A549 treated with AZD9567 at 1 μM for 4 hours (cell line): Measurements from ENCODE around the gene ZFTA. TPM values are rescaled to one million over a fixed set of nuclear protein-coding genes. Genes with fewer than 3 reads are reported as not detected.

ENCODE experiments used
- total RNA-seq: library from RNA; stranded (reverse); fragments of 200-300 nt; extraction: Qiagen RNA extraction; gene quantifications from 5 replicates; pipeline ENCODE4 v1.2.3, GENCODE V29; 2022; ENCODE audit not compliant: insufficient read depth

The ZFTA gene
- 5.4 to 7.7 TPM (median 6.5 TPM) in 5 replicates for total RNA-seq

GRCh38 chr11:63768237-63769041 is at the start of gene ZFTA:
ZFTA (minus strand) TSS chr11:63768775; CDS start chr11:63768622, 153 bp downstream.

GRCh38 chr11:63813035-63813562 is 44.5 kb upstream of the ZFTA start, which contains the start of gene SPINDOC:
SPINDOC (plus strand) TSS chr11:63813456; CDS start chr11:63813687, 231 bp downstream.

Other genes starting within 250 kb of the ZFTA start
- gene PLAAT4, start 232.0 kb downstream of the ZFTA start, total RNA-seq = 1.5 to 2.4 TPM (median 1.9 TPM) in 4 of 5 replicates, not detected in the other
- 0.28 to 0.35 TPM (median 0.33 TPM) in 4 of 5 replicates, not detected in the other for gene PLAAT2, start 205.4 kb downstream of the ZFTA start, total RNA-seq
- gene PLAAT3, start 154.3 kb downstream of the ZFTA start, total RNA-seq = 34.5 to 64.2 TPM (median 57.4 TPM) in 5 replicates
- 28.2 to 31.5 TPM (median 30.7 TPM) in 5 replicates for gene ATL3, start 97.4 kb downstream of the ZFTA start, total RNA-seq
- 101 to 141 TPM (median 103 TPM) in 5 replicates for gene RTN3, start 87.3 kb downstream of the ZFTA start, total RNA-seq
- gene SPINDOC, start 44.7 kb upstream of the ZFTA start, total RNA-seq = 36.4 to 53.3 TPM (median 51.8 TPM) in 5 replicates
- 24.7 to 26.8 TPM (median 26.4 TPM) in 5 replicates for gene MARK2, start 70.3 kb upstream of the ZFTA start, total RNA-seq
- gene RCOR2, start 148.4 kb upstream of the ZFTA start, total RNA-seq = 0.65 to 1.1 TPM (median 0.97 TPM) in 4 of 5 replicates, not detected in the other
- gene NAA40, start 170.2 kb upstream of the ZFTA start, total RNA-seq = 13.4 to 20.7 TPM (median 15.7 TPM) in 5 replicates
- gene COX8A, start 205.8 kb upstream of the ZFTA start, total RNA-seq = 748 to 1,110 TPM (median 1,029 TPM) in 5 replicates
- 107 to 135 TPM (median 126 TPM) in 5 replicates for gene OTUB1, start 217.7 kb upstream of the ZFTA start, total RNA-seq